H9 (cell line): ENCODE measurements around the gene ZNF12. TPM values are rescaled to one million over a fixed set of nuclear protein-coding genes. Genes with fewer than 3 reads are reported as not detected.

Source experiments
- DNase-seq: peaks from one replicate; pipeline ENCODE4 v3.0.0-alpha.2; 2017
- H2AFZ ChIP-seq: one replicate; pipeline ENCODE4 v1.6.1; 2013; ENCODE audit warnings: mild to moderate bottlenecking, low read length, control low read depth, moderate library complexity
- H2AK5ac ChIP-seq: 2 replicates; pipeline ENCODE4 v1.6.1; 2013; ENCODE audit warnings: low read length, control low read depth, mixed read lengths; ENCODE audit not compliant: insufficient read length
- H2BK120ac ChIP-seq: one replicate; pipeline ENCODE4 v1.6.1; 2013; ENCODE audit warnings: low read depth, mild to moderate bottlenecking, low read length, control low read depth, inconsistent platforms; ENCODE audit not compliant: poor library complexity, severe bottlenecking
- H2BK12ac ChIP-seq: 2 replicates; pipeline ENCODE4 v1.6.1; 2013; ENCODE audit warnings: low read length, control low read depth, mixed read lengths, low read depth; ENCODE audit not compliant: insufficient read length
- H2BK15ac ChIP-seq: 2 replicates; pipeline ENCODE4 v1.6.1; 2013; ENCODE audit warnings: low read depth, low read length, control low read depth
- H2BK20ac ChIP-seq: one replicate; pipeline ENCODE4 v1.6.1; 2013; ENCODE audit warnings: low read depth, mild to moderate bottlenecking, low read length, control low read depth, inconsistent platforms; ENCODE audit not compliant: poor library complexity, severe bottlenecking
- H2BK5ac ChIP-seq: 2 replicates; pipeline ENCODE4 v1.6.1; 2013; ENCODE audit warnings: low read length, control low read depth, mixed read lengths; ENCODE audit not compliant: insufficient read length
- H3K14ac ChIP-seq: 2 replicates; pipeline ENCODE4 v1.6.1; 2013; ENCODE audit warnings: low read length, control low read depth; ENCODE audit not compliant: insufficient read depth
- H3K18ac ChIP-seq: 2 replicates; pipeline ENCODE4 v1.6.1; 2013; ENCODE audit warnings: low read depth, mild to moderate bottlenecking, mixed read lengths, low read length, control low read depth; ENCODE audit not compliant: insufficient read length
- H3K23ac ChIP-seq: 2 replicates; pipeline ENCODE4 v1.6.1; 2013; ENCODE audit warnings: low read length, control low read depth, mixed read lengths, low read depth; ENCODE audit not compliant: insufficient read length
- H3K23me2 ChIP-seq: 2 replicates; pipeline ENCODE4 v1.6.1; 2013; ENCODE audit warnings: low read depth, mild to moderate bottlenecking, mixed read lengths, low read length, control low read depth; ENCODE audit not compliant: insufficient read length, poor library complexity, severe bottlenecking
- H3K27ac ChIP-seq: 2 replicates; pipeline ENCODE4 v1.5.1; 2013; ENCODE audit warnings: low read length, control low read depth, mixed read lengths, low read depth; ENCODE audit not compliant: insufficient read length
- H3K27me3 ChIP-seq: 2 replicates; pipeline ENCODE4 v1.6.1; 2013; ENCODE audit warnings: low read length, control low read depth, inconsistent platforms; ENCODE audit not compliant: insufficient read depth
- H3K4ac ChIP-seq: 2 replicates; pipeline ENCODE4 v1.6.1; 2013; ENCODE audit warnings: low read depth, mild to moderate bottlenecking, control low read depth, inconsistent platforms, low read length, moderate library complexity
- H3K4me1 ChIP-seq: 2 replicates; pipeline ENCODE4 v1.6.1; 2013; ENCODE audit warnings: low read length, control low read depth, inconsistent platforms; ENCODE audit not compliant: insufficient read depth
- H3K4me2 ChIP-seq: 2 replicates; pipeline ENCODE4 v1.6.1; 2013; ENCODE audit warnings: low read length, control low read depth, mixed read lengths; ENCODE audit not compliant: insufficient read length, insufficient read depth
- H3K56ac ChIP-seq: 2 replicates; pipeline ENCODE4 v1.6.1; 2013; ENCODE audit warnings: low read depth, mild to moderate bottlenecking, mixed read lengths, low read length, control low read depth; ENCODE audit not compliant: insufficient read length
- H3K79me1 ChIP-seq: 2 replicates; pipeline ENCODE4 v1.6.1; 2013; ENCODE audit warnings: low read depth, mild to moderate bottlenecking, moderate library complexity, low read length, control low read depth, inconsistent platforms; ENCODE audit not compliant: insufficient read depth, poor library complexity, severe bottlenecking
- H3K79me2 ChIP-seq: 2 replicates; pipeline ENCODE4 v1.6.1; 2013; ENCODE audit warnings: low read length, control low read depth, inconsistent platforms; ENCODE audit not compliant: insufficient read depth
- H3K9ac ChIP-seq: 2 replicates; pipeline ENCODE4 v1.6.1; 2013; ENCODE audit warnings: low read length, control low read depth, mixed read lengths; ENCODE audit not compliant: insufficient read length; ENCODE audit errors: extremely low read depth
- H3K9me3 ChIP-seq: one replicate; pipeline ENCODE4 v1.6.1; 2013; ENCODE audit warnings: low read depth, low read length, inconsistent platforms; ENCODE audit not compliant: control insufficient read depth
- H3T11ph ChIP-seq: one replicate; pipeline ENCODE4 v1.6.1; 2013; ENCODE audit warnings: mild to moderate bottlenecking, low read length, control low read depth, inconsistent platforms
- H4K20me1 ChIP-seq: one replicate; pipeline ENCODE4 v1.6.1; 2013; ENCODE audit not compliant: control insufficient read depth, insufficient read length, insufficient read depth
- H4K5ac ChIP-seq: 2 replicates; pipeline ENCODE4 v1.6.1; 2013; ENCODE audit warnings: low read depth, mild to moderate bottlenecking, mixed read lengths, low read length, control low read depth; ENCODE audit not compliant: insufficient read length
- H4K8ac ChIP-seq: replicated peaks from 2 replicates; pipeline ENCODE4 v1.6.1; 2013; ENCODE audit warnings: low read length, control low read depth, mixed read lengths, low read depth; ENCODE audit not compliant: insufficient read length
- H4K91ac ChIP-seq: 2 replicates; pipeline ENCODE4 v1.6.1; 2013; ENCODE audit warnings: low read depth, mild to moderate bottlenecking, moderate library complexity, mixed read lengths, low read length, control low read depth; ENCODE audit not compliant: insufficient read length
- H3K27ac Mint-ChIP-seq, 3 experiments: 2 replicates in 2 of 3; 3 replicates in 1 of 3; pipeline ENCODE4 v1.8.0; 2020 to 2021; ENCODE audit warnings: mixed read lengths in 3 of 3, mild to moderate bottlenecking in 1 of 3, moderate library complexity in 1 of 3
- H3K27me3 Mint-ChIP-seq: 2 replicates; pipeline ENCODE4 v1.8.0; 2021; ENCODE audit warnings: low read depth, mild to moderate bottlenecking, moderate library complexity, mixed read lengths
- H3K36me3 Mint-ChIP-seq, 3 experiments: 2 replicates in 2 of 3; 3 replicates in 1 of 3; pipeline ENCODE4 v1.8.0; 2020 to 2021; ENCODE audit warnings: low read depth in 3 of 3, mixed read lengths in 3 of 3; ENCODE audit not compliant: insufficient read depth in 1 of 3
- H3K4me1 Mint-ChIP-seq, 2 experiments: 2 replicates each; pipeline ENCODE4 v1.8.0; 2020; ENCODE audit warnings: mixed read lengths in 2 of 2
- H3K4me3 Mint-ChIP-seq, 2 experiments: 2 replicates in 1 of 2; 3 replicates in 1 of 2; pipeline ENCODE4 v1.8.0; 2020 to 2021; ENCODE audit warnings: mild to moderate bottlenecking in 2 of 2, mixed read lengths in 2 of 2, moderate library complexity in 1 of 2
- H3K9me3 Mint-ChIP-seq, 2 experiments: 2 replicates in 1 of 2; 3 replicates in 1 of 2; pipeline ENCODE4 v1.8.0; 2020; ENCODE audit warnings: mild to moderate bottlenecking in 2 of 2, mixed read lengths in 2 of 2, moderate library complexity in 1 of 2
- WGBS: extraction: QIAGEN DNeasy Blood & Tissue Kit; methylation state at CpG from one replicate; pipeline ENCODE4 v1.1.7; 2013; ENCODE audit warnings: missing lambda C conversion rate, low lambda C conversion rate, mixed read lengths; ENCODE audit not compliant: insufficient read length; ENCODE audit errors: extremely low coverage; 5-methylcytosine and 5-hydroxymethylcytosine counted together
- total RNA-seq: library from RNA; stranded (reverse); gene quantifications from 2 replicates; pipeline ENCODE4 v1.2.1, GENCODE V29; 2021
- TF ChIP-seq, protein P1 (sequence below): fragments of 200-600 bp; sonication (generic); conservative IDR thresholded peaks from 3 replicates; pipeline ENCODE4 v1.8.0; 2021; ENCODE audit warnings: antibody characterized with exemption, mild to moderate bottlenecking

The ZNF12 gene
- total RNA-seq, 1 experiment from 2014 or later = 19.1 TPM

DNA sequence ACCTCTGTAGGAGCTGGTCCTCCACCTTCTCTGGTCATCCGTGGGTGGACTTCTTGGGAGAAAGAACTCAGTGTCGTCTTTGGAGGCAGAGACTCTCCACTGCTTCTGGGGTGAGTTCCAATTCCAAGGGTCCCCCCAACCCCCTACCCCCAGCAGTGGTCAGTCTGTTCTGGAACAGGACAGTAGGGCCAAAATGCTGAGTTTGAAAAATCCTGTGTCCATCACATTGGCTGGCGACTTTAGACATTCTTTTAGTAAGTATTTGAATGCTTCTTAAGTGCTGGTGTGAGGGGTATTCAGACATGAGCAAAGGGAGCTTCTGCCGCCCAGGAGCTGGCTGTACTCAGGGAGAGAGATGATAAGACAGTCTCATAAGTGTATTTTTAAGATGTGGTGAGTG is 67.7 kb downstream of the ZNF12 start:
- Histone ChIP-seq H3T11ph (no peak overlapping the region), H4K5ac (no peak overlapping the region), H3K14ac (no peak overlapping the region), H2BK20ac (no peak overlapping the region), H3K56ac (no peak overlapping the region), H3K79me1 (no peaks in the 10 kb centered on the region), H2BK120ac (no peak overlapping the region), H3K79me2 (no peaks in the 10 kb centered on the region), H4K91ac (no peak overlapping the region), H2BK12ac (no peak overlapping the region), H3K4ac (no peak overlapping the region), H2BK5ac (no peak overlapping the region), H3K27me3 (no peaks in the 10 kb centered on the region), H3K9ac (no peak overlapping the region), H2AK5ac (no peak overlapping the region), H2BK15ac (no peak overlapping the region), H3K27ac (no peak overlapping the region), H3K23me2 (peaks cover 10% of the 10 kb centered on the region), H3K4me2 (no peak overlapping the region), H3K23ac (no peak overlapping the region), H3K4me1 (no peaks in the 10 kb centered on the region; the same call in 1 of the 2 replicates), H4K8ac (no peak overlapping the region), H4K20me1 (no peaks in the 10 kb centered on the region), H3K18ac (no peak overlapping the region), H2AFZ (no peak overlapping the region), H3K9me3 (no peaks in the 10 kb centered on the region)
- H3K4me3 Mint-ChIP-seq = peak overlapping the region; percentile 71 to 83; a peak in 3 of 5 replicates
- H3K27me3 Mint-ChIP-seq = no peaks in the 10 kb centered on the region
- peaks cover 18 to 20% of the 10 kb centered on the region in 2 experiments for H3K4me1 Mint-ChIP-seq
- no CpG with 5 or more reads among the region's 4 CpGs for WGBS
- peaks cover 4 to 30% (median 16%) of the 10 kb centered on the region in 3 experiments; a peak in 5 of 7 replicates for H3K36me3 Mint-ChIP-seq
- H3K27ac Mint-ChIP-seq = no peak overlapping the region; a peak in 1 of 7 replicates
- no peaks in the 10 kb centered on the region; a peak in 1 of 5 replicates for H3K9me3 Mint-ChIP-seq
- no peak for DNase-seq
- TF ChIP-seq, protein P1, sequence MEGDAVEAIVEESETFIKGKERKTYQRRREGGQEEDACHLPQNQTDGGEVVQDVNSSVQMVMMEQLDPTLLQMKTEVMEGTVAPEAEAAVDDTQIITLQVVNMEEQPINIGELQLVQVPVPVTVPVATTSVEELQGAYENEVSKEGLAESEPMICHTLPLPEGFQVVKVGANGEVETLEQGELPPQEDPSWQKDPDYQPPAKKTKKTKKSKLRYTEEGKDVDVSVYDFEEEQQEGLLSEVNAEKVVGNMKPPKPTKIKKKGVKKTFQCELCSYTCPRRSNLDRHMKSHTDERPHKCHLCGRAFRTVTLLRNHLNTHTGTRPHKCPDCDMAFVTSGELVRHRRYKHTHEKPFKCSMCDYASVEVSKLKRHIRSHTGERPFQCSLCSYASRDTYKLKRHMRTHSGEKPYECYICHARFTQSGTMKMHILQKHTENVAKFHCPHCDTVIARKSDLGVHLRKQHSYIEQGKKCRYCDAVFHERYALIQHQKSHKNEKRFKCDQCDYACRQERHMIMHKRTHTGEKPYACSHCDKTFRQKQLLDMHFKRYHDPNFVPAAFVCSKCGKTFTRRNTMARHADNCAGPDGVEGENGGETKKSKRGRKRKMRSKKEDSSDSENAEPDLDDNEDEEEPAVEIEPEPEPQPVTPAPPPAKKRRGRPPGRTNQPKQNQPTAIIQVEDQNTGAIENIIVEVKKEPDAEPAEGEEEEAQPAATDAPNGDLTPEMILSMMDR = no peak

Other genes starting within 250 kb of the ZNF12 start
- gene KDELR2, start 222.8 kb downstream of the ZNF12 start, total RNA-seq = 86.5 and 91.8 TPM in 2 replicates
- 1.7 TPM in 2 replicates for gene GRID2IP, start 155.5 kb downstream of the ZNF12 start, total RNA-seq
- 58.9 and 62.0 TPM in 2 replicates for gene ZDHHC4, start 129.5 kb downstream of the ZNF12 start, total RNA-seq
- gene INTS15, start 116.9 kb downstream of the ZNF12 start, total RNA-seq = 41.9 and 42.9 TPM in 2 replicates
- gene ZNF853, start 91.3 kb downstream of the ZNF12 start, total RNA-seq = 9.3 and 9.6 TPM in 2 replicates
- gene ZNF316, start 69.6 kb downstream of the ZNF12 start, total RNA-seq = 22.2 and 23.4 TPM in 2 replicates
- 0.33 and 0.39 TPM in 2 replicates for gene RSPH10B2, start 47.2 kb upstream of the ZNF12 start, total RNA-seq
- 62.6 and 77.0 TPM in 2 replicates for gene CCZ1B, start 119.3 kb upstream of the ZNF12 start, total RNA-seq